Occipital lobe (tissue), 2 donors: Measurements from ENCODE around the gene CLCNKA. TPM values are rescaled to one million over a fixed set of nuclear protein-coding genes. Genes with fewer than 3 reads are reported as not detected.
A peak's percentile ranks its signal among the peaks of the same experiment; 100 is the strongest.
"Not testable (repeated sequence)": the region's sequence is repeated elsewhere in the genome, so short reads cannot be mapped to it uniquely, and the experiment has no call there.

Source experiments
- DNase-seq: peaks from one replicate; lab custom pipeline; 2025; lab: John Stamatoyannopoulos, UW
- total RNA-seq: library from RNA; depleted of rRNA; stranded (reverse); fragments of >200 nt; gene quantifications from one replicate; pipeline ENCODE4 v1.2.3, GENCODE V29; 2014

The CLCNKA gene
- total RNA-seq, 1 donor from 2014 or later = not detected

DNA sequence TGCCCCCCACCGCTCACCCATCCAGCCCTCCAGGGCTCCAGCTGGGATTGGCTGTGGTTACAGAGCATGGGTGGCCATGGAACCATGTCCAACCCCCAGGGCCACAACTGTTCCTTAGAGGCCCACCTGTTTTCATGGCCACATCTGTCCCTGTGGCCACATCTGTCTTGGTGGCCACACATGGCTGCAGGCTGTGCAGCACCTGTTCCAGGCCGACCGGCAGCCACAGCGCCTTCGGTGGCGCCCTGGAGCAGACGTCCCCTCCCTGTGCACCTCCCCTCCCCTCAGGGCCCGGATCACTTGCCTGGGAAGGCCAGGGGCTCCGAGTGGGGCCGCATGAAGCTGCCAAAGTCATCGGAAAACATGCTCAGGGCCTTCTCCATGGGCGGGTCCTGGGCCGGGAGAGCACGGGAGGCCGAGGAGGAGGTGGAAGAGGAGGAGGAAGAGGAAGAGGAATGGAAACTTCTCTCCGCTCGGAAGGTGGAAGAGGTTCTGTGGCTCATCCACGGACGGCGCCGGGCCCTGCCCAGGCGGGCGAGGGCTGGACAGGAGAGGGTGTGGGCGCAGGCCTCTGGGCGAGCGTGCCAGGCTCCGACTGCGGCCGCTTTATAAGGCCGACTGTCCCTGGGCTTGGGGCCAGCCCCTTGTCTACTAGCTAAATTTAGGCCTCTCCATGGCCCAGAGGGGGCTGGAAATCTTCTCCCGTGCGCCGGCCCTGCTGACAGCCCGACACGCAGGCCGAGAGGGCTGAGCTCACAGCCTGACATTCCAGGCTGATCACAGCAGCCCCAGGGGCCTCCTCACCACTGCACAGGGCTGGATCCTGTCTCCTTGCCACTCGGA, 4.2 kb upstream of the CLCNKA start, which contains the start of gene HSPB7:
Gene HSPB7 (minus strand): TSS at position 583 of the 843 bp plus-strand sequence. CDS start 80 bp downstream, at position 503.
- DNase-seq = peak; percentile 19

DNA sequence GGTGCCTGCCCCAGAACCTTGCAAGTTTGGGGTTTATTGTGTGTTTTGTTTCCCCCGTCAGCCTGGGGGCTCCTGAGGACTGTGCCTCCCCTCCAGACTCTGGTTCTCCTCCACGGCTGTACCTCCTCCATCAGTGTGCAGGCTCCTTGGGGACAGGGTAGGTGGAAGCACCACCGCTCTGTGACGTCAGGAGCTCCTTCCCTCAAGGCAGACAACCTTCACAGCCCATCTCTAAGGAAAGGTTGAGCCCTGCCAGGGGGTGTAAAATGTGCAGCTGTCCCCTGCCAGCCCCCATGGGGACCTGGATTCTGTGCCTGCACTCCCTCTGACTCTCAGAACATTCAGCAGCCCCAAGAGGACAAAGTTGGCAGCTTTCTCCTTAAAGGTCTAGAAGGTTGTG, 3.5 kb upstream of the CLCNKA start:
- DNase-seq = no peak

DNA sequence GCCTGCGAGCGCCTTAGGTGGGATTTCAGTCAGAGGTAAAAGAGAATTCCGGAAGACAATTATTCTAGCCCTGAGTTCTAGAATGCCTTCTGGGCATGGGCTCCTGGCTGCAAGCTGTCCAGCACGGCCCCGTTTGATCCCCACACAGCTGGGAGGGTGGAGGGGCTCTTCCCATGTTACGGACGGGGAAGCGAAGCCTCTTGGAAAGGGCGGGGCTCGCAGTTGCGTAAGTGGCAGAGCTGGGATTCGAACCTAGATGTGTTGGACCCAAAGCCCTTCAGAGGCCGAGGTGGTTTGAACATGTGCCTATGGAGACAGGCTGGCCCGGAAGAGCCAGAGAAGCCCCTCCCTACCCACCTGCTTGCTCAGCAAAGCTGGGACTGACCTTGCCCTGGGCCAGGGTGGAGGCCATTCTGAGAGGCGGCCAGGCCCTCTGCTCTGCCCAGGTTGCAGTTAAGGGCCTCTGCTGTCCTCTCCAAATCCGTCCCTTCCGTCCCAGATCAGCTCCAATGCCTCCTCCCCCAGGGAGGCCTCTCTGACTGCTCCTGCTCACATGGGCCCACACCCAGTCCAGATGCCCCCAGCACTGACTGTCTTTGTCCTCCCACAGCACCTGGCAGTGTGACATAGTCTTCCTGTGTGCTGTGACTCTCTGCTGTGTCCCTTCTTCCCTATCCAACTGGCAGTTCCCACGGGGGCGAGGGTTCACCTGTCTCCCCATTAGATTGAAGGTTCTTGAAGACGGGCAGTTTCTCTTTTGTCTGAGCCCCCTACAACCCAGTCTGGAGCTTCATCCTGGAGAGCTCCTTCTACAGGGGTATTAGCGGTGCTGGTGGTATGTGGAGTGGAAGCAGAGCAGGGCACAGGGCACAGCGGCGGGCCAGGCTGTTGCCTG, 2.8 kb upstream of the CLCNKA start:
- DNase-seq = no peak

DNA sequence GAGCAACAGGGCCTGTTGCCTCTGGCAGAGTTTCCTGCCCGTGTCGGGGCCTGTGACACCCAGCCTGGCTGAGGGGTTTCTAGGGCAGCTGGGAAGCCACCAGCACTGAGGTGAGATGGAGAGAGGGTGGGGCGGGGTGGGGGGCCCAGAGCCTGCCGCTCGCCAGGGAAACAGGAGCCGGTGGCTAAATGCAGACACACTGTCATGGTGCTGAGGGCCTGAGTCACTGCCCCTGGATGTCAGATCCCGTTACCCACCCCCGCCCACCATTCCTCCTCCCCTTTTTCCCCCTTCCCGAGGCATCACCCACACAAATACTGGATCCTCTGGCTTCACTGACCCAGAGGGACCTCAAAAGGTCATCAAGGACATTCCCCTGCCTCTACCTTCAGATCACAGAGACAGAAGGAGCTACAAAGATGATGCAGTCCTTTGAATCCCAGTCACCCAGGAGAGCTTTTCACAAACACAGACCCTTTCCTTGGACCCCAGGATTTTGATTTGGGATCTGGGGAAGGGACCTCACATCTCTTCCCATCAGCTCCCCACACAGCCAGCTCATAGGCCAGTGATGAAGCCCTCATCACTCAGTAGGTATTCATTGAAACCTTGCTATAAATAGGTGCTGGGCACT, 2.1 kb upstream of the CLCNKA start:
- no peak for DNase-seq

DNA sequence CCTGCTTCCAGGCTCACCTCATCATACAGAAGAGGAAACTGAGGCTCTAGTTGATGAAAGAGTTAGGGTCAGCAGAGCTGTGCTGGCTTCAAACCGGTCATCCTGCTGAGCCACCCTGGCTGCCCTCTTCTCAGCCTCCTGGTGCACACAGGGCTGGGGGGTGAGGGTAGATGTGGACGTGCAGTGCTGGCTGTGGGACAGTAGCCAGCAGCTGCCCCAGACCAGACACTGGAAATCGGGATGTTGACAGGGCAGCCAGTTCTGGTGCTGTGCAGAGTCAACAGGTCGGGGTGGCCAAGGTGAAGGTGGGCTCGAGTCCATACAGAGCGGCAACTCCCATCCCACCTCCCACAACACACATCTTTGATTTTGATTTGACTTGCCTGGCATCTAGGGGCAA, 1.5 kb upstream of the CLCNKA start:
- DNase-seq = no peak

DNA sequence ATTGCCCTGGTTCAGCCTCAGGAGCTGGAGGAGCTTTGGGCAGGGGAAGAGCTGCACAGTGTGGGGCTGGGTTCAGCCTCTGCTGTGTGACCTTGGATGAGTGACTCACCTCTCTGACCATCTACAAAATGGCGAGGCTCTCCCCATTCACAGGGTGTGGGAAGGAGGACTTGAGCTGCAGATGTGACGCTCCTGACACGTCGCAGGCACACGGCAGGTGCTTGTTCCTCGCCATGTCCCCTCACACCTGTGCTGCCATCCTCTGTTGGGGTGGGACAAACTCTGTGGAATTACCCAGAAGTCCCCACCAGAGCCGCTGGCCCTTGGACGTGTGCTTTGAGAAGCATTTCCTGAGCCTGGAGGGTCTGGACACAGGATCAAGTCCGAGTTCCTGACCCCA, 958 bp upstream of the CLCNKA start:
- not testable (repeated sequence) for DNase-seq

DNA sequence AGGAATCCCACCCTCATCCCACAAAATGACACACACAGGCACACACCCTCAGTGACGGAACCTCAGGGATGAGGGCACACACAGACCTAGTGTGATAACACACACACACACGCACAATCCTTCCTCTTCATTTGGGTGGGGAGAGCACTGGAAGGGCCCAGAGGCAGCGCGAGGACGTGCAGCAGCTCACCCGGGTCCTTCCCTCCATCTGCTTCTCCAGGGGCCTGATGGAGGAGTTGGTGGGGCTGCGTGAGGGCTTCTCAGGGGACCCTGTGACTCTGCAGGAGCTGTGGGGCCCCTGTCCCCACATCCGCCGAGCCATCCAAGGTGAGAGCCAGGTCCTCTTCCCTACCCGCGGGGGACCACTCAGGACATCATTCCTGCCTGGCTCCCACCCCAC, 557 bp downstream of the CLCNKA start:
- DNase-seq = no peak

DNA sequence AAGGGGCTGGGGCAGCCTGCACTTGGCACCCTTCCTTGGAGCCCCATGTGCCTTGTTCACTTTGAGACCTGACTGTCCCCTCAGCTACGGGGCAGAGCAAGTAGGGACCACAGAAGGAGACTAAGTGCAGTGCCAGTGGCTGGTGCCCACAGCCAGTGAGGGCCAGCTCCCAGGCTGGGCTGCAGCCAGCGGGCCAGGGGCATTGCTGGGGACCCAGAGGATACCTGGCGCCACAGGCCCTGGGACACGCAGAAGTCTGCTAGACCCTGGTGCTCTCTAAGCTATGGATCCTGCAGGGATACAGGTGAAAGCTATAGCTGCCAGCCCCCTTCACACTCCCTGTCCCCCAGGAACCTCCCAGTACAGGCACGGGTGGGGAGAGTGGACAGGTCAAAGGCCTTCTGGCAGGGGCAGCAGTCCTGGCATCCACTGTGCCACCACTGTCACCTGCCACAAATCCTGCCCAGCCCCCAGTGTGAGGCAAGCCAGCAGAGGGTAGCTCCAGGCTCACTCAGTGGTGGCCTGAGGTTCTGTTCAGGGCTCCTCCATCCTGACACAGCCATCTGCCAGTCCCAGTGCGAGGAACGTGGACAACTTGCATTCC, 1.3 kb downstream of the CLCNKA start:
- DNase-seq = no peak

DNA sequence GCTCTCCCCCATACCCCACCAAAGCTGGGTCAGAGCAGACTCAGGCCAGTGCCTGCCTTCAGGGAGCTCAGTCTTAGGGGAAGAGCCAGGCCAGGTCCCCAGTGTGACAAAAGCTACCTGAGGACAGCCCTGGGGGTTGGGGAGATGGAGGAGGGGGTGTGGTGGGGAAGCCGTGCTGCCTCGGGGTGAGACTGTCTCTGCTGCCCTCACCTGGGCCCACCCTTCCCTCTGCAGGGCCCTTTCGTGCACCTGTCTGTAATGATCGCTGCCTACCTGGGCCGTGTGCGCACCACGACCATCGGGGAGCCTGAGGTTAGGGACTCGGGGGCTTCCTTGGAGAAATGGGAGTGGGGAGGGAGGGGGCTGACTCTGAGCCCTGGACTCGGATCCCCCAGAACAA, 4.5 kb downstream of the CLCNKA start:
- DNase-seq = not testable (repeated sequence)

DNA sequence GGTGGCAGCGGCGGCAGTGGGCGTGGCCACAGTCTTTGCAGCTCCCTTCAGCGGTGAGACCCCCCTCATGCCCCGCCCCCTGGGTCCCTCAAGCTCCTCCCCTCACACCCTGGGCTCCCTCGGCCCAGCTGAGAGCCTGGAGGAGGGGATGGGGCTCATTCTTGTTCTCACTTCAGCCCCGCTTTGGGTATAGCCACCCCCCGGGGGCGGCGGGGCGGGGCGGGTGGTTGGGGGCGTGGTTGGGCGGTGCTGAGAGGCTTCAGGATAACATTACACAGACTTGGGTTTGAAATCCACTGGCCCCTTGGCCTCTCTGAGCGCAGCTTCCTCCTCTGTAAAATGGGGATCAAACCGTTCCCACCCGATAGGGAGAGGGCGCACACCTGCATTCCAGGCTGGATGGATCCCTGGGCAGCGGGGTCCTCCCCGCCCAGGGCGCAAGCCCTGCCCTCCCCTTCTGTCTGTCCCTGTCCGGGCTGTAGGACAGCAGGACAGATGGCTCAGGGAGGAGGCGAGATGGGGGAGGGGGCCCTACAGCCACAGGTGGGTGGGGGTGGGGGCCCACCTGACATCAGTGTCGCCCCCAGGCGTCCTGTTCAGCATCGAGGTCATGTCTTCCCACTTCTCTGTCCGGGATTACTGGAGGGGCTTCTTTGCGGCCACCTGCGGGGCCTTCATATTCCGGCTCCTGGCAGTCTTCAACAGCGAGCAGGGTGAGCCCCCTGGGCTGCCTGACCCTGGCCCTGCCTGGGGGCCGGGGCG, 5.1 kb downstream of the CLCNKA start:
- no peak for DNase-seq

DNA sequence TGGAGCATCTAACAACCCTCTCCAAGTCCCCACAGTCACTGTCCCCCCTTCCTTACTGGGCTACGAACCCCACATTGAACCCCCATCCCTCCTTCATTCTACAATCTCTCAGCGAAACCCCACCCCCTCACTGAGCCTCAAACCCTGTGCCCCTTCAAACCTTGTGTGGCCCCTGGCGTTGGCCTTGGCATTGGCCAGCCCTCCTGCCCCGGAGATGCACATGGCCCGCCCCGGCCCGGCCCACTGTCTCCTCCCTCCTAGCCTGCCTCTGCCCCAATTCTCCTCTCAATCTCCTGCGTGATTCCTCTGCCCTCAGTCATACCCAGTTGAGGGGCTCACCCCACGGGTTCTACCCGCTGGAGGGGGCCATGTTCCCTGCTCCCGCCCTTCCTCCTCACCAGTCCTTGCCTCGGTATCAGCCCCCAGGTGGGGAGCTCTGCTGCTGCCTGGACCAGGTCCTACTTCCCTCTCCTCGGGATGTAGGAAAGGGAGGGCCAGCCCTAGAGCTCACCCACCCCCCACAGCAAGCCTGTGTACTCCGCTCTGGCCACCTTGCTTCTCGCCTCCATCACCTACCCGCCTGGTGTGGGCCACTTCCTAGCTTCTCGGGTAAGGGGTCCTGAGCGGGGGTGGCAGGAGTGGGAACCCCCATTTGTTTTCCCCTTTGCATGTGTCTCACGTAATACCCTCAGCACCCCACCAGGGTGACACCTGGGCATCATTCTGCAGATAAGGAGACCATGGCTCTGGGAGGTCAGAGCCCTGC, 6.6 kb downstream of the CLCNKA start:
- no peak for DNase-seq

DNA sequence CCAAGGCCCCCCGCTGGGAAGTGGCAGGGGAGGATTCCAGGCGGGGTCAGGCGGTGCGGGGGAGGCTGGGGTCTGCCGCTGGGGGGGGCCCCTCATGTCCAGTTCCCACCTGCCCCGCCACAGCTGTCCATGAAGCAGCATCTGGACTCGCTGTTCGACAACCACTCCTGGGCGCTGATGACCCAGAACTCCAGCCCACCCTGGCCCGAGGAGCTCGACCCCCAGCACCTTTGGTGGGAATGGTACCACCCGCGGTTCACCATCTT, 7.1 kb downstream of the CLCNKA start:
- DNase-seq = not testable (repeated sequence)

DNA sequence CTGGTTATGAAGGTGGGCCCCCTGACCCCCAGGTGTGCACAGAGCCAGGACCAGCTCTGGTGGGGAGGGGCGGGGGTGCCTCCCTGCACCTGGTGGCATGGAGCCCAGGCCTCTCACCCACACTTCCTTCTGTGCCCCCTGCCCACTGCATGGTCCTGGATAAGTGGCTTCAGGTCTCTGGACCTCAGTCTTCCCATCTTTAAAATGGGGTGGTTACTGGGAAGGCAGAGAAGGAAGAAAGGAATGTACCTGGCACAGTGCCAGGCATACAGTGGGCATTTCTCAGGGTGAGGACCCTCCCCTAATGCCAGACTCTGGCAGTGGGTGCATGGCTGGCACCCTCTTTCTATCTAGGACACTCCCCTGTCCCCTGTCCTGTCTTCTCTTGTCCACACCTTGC, 7.5 kb downstream of the CLCNKA start:
- DNase-seq = no peak

DNA sequence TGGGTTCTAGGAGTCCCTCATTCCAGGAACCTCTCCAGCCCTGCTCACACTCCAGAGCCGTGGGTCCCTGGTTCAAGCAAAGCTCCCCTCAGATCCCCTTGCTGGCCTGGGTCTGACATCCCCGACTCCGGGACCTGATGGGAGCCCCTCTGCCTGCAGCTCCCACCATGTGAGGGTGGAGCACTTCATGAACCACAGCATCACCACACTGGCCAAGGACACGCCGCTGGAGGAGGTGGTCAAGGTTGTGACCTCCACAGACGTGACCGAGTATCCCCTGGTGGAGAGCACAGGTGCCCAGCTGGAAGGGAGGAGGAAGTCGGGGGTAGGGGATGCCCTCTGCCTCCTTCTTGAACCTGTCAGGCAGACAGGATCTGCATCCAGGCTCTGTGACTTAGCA, 9.7 kb downstream of the CLCNKA start:
- DNase-seq = no peak

DNA sequence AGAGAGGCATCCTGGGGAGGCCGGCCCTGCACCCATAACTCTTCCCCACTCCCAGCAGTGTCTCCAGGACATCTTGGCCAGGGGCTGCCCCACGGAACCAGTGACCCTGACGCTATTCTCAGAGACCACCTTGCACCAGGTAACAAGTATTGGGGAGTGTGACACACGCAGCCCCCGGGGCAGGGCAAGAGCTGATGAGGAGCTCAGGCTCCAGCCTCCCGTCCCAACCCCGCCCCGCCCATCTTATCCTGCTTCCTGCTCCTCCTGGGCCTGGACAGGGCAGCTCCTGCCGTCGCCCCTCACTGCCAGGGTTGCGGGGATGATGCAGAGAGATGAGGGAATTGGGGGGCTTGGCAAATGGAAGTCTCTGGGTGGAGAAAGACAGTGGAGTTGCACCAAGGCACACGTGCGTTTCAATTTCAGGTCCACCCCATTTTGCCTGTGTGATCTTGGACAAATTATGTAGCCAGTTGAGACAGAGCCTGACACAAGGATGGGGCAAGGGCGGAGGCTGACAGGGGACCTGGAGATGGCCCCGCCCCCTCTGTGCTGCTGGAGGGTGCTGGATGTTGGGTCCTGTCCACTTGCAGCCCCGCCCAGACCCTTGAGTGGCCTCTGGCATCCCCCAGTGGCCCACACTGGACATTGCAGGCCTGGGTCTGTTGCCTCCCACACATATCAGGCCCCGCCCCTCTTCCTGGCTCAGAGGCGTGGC, 10.7 kb downstream of the CLCNKA start:
- DNase-seq = peak; percentile 23

DNA sequence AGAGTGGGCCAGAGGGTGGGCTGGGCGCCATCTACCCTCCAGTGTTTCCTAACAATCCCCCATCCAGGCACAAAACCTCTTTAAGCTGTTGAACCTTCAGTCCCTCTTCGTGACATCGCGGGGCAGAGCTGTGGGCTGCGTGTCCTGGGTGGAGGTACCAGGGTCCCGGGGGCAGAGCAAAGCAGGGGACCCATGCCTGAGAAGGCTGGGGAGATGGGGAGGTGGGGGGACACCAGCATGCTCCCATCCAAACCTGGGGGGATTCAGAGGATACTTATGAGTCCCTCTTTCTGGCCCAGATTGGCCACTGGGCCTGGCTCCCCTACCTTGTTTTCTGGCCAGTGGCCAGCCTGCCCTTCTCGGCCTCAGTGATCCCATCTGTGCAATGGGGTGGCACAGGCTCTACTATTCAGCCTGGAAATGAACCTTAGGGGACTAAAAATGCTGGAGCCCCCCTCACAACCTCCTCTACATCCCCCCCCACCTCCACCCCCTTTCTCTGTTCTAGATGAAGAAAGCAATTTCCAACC, 11.3 kb downstream of the CLCNKA start:
- not testable (repeated sequence) for DNase-seq

DNA sequence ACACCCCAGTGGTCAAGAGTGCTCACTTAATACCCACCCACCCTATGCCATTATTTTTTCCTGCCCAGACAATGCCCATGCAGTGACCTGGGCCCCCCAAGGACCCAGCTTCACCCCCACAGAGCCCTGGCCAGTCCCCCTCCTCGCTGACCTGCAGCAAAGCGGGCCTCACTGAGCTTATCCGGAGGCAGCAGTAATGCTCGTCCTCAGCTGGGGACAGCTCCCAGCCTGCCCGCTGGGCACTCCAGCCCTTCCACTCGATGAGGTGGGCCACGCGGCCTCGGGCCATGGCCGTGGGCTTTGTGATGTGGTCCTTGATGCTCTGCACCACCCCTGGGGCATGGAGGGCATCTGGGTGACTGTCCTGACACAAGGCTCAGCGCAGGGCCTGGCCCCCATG, 14.6 kb downstream of the CLCNKA start:
- not testable (repeated sequence) for DNase-seq

DNA sequence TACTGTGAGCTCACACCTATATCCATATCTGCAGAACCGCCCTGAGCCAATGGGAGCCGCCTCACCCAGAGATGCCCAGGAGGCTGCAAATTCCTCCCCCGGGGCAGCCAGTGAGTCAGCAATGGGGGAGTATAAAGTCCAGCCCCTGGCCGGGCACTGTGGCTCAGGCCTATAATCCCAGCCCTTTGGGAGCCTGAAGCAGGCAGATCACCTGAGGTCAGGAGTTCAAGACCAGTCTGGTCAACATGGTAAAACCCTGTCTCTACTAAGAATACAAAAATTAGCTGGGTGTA, 16.7 kb downstream of the CLCNKA start:
- DNase-seq = no peak

DNA sequence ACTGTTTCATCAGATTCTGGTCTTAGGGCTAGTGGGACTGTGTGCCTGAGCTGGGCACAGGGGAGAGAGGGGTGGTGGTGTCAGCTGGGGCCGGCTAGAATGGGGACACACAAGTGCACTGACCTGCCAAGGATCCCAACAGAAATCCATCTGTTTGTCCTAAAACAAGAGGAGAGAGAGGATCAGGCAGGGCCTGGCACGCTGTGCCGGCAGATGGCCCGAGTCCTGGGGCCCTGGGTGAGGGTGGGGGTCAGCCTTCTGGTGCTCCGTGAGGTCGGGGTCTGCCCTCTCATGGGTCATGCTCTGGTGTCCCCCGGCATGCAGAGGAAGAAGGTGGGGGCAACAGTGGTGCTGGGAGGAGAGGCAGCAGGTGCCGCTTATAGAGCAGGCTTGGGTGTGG, 18.0 kb downstream of the CLCNKA start:
- DNase-seq = not testable (repeated sequence)

DNA sequence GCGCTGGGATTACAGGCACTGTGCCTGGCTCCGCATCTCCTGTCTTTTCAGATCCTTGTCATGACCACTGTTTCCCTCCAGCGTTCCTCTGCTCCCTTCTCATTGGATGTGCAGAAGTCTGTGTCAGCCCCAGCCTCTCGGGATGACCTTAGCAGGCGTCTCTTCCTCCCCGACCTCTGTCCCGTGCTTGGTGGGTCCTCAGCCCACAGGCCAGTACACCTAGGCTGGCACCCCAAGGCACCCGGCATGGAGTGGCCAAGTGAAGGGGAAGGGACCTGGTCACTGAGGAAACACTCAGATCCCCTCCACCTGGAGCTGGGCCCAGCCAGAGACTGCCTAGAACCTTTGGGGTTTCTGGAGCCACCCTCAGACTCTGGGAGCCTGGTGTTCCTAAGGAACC, 19.4 kb downstream of the CLCNKA start:
- DNase-seq = no peak
